Islet of Langerhans (tissue), 1 donor: ENCODE measurements around the gene CUEDC2.

Experiments
- FAIRE-seq: peaks from one replicate; lab custom pipeline; 2011; peaks lifted over from hg19 to GRCh38; lab: Jason Lieb, UNC

CUEDC2 gene

GRCh38 chr10:102396730-102397151, 35.6 kb downstream of the CUEDC2 start:
- FAIRE-seq = no peak

GRCh38 chr10:102396317-102396650, 36.1 kb downstream of the CUEDC2 start:
- FAIRE-seq = no peak

GRCh38 chr10:102395400-102396316, 36.7 kb downstream of the CUEDC2 start, which contains the start of gene NFKB2:
TSS of gene NFKB2 (plus strand) at chr10:102395705. CDS start at chr10:102395960, 255 bp downstream.
- no peak for FAIRE-seq

- FAIRE-seq = no peak
Observed at GRCh38 chr10:102394801-102395399, 37.5 kb downstream of the CUEDC2 start.

- FAIRE-seq = no peak
Observed at GRCh38 chr10:102394079-102394800, 38.1 kb downstream of the CUEDC2 start.

- no peak for FAIRE-seq
Observed at GRCh38 chr10:102393411-102394078, 38.8 kb downstream of the CUEDC2 start.

- FAIRE-seq = no peak
Observed at GRCh38 chr10:102392306-102392705, 40.1 kb downstream of the CUEDC2 start.

- FAIRE-seq = no peak
Observed at GRCh38 chr10:102389894-102390293, 42.5 kb downstream of the CUEDC2 start.

GRCh38 chr10:102384606-102385429, 47.6 kb downstream of the CUEDC2 start:
- no peak for FAIRE-seq

- no peak for FAIRE-seq
Observed at GRCh38 chr10:102384053-102384452, 48.3 kb downstream of the CUEDC2 start.

- no peak for FAIRE-seq
Observed at GRCh38 chr10:102382871-102383270, 49.5 kb downstream of the CUEDC2 start.

- no peak for FAIRE-seq
Observed at GRCh38 chr10:102381983-102382382, 50.4 kb downstream of the CUEDC2 start.

GRCh38 chr10:102379383-102379782, 53.0 kb downstream of the CUEDC2 start:
- FAIRE-seq = no peak

GRCh38 chr10:102376901-102377300, 55.5 kb downstream of the CUEDC2 start:
- no peak for FAIRE-seq

GRCh38 chr10:102375867-102376266, 56.5 kb downstream of the CUEDC2 start:
- no peak for FAIRE-seq

GRCh38 chr10:102375250-102375649, 57.1 kb downstream of the CUEDC2 start:
- no peak for FAIRE-seq
